HFFc6 (cell line): ENCODE data around the gene BCAT1. TPM values are rescaled to one million over a fixed set of nuclear protein-coding genes. Genes with fewer than 3 reads are reported as not detected.
"Not testable (repeated sequence)": the region's sequence is repeated elsewhere in the genome, so short reads cannot be mapped to it uniquely, and the experiment has no call there.

ENCODE experiments used
- DNase-seq: peaks from one replicate; pipeline ENCODE4 v3.0.0-alpha.2; 2018
- H3K27ac Mint-ChIP-seq: 2 replicates; pipeline ENCODE4 v1.8.0; 2020; ENCODE audit warnings: mild to moderate bottlenecking, mixed read lengths
- H3K27me3 Mint-ChIP-seq: 2 replicates; pipeline ENCODE4 v1.8.0; 2021; ENCODE audit warnings: mild to moderate bottlenecking, moderate library complexity, mixed read lengths; ENCODE audit not compliant: insufficient read depth
- H3K36me3 Mint-ChIP-seq: 2 replicates; pipeline ENCODE4 v1.8.0; 2021; ENCODE audit warnings: low read depth, mixed read lengths
- H3K4me1 Mint-ChIP-seq: 2 replicates; pipeline ENCODE4 v1.8.0; 2020; ENCODE audit warnings: low read depth, mixed read lengths
- H3K4me3 Mint-ChIP-seq: 2 replicates; pipeline ENCODE4 v1.8.0; 2020; ENCODE audit warnings: mild to moderate bottlenecking, moderate library complexity, mixed read lengths
- H3K9me3 Mint-ChIP-seq: 2 replicates; pipeline ENCODE4 v1.8.0; 2020; ENCODE audit warnings: mild to moderate bottlenecking, mixed read lengths
- total RNA-seq, 6 experiments: library from RNA; stranded (reverse); fragmentation: NEBNext Ultra II Directional; extraction: Animal tissue kit (Norgen Biotek cat#: 25700); gene quantifications; 2 replicates in 1 of 6; 3 replicates in 5 of 6; pipeline ENCODE4 v1.2.3, GENCODE V29; 2021
- TF ChIP-seq, protein P1 (sequence below): fragments of 200-600 bp; sonication (generic); IDR thresholded peaks from 2 replicates; pipeline ENCODE4 v1.5.0; 2021; ENCODE audit warnings: antibody characterized with exemption, mild to moderate bottlenecking

The BCAT1 gene
- total RNA-seq, 6 experiments from 2014 or later = 156 to 180 (median 173) TPM

DNA sequence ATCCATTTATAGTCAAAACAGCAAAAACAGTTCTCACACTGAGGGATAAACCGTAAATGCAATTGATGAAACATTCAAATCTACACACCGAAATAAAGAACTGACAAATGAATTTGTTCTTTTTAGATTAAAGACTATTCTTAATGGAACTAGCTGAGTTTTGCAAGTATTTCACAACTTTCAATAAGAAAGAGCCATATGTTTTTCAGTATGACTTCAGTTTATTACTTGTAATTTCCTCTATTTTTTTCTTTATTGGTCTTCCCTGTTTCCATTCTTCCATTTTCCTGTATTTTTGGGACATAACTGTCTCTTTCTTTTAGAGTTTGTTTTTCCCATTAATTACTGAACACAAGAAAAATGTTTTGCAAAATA is 4.3 kb downstream of the BCAT1 start:
- H3K4me1 Mint-ChIP-seq = peaks cover 82% of the 10 kb centered on the region
- TF ChIP-seq, protein P1, sequence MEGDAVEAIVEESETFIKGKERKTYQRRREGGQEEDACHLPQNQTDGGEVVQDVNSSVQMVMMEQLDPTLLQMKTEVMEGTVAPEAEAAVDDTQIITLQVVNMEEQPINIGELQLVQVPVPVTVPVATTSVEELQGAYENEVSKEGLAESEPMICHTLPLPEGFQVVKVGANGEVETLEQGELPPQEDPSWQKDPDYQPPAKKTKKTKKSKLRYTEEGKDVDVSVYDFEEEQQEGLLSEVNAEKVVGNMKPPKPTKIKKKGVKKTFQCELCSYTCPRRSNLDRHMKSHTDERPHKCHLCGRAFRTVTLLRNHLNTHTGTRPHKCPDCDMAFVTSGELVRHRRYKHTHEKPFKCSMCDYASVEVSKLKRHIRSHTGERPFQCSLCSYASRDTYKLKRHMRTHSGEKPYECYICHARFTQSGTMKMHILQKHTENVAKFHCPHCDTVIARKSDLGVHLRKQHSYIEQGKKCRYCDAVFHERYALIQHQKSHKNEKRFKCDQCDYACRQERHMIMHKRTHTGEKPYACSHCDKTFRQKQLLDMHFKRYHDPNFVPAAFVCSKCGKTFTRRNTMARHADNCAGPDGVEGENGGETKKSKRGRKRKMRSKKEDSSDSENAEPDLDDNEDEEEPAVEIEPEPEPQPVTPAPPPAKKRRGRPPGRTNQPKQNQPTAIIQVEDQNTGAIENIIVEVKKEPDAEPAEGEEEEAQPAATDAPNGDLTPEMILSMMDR = no peak
- peak overlapping the region; percentile 52 for H3K27ac Mint-ChIP-seq
- no peak overlapping the region; the same call in 1 of the 2 replicates for H3K4me3 Mint-ChIP-seq
- no peaks in the 10 kb centered on the region for H3K9me3 Mint-ChIP-seq
- H3K27me3 Mint-ChIP-seq = no peaks in the 10 kb centered on the region
- no peak for DNase-seq
- peaks cover 47% of the 10 kb centered on the region for H3K36me3 Mint-ChIP-seq

DNA sequence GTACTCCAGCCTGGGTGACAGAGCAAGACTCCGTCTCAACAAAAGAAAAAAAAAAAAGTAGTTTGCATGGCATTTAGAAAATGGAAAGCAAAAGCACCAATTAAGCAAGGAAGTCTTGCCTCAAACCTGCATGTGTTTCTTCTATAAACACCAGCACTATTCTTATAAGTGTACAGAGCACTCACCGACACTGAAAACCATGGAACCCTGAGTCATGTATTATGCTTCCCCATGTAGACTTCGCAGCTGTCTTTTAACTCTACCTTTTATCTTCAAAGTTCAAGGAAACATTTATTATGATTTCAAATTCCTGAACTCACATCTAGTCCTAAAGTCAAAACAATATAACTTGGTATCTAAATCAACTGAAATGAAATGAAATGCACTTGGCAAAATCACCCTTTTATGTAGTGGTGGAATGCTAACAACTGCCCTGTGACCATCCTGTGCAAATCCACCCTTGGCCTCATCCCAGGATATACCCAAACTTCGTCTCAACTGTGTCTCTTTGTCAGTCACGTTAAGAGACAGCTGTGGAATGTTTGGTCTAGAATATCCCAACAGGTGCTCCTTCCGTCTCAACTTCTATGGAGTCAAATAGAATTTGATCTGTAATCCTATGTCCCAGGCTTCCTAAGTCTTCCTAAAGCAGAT is 4.8 kb downstream of the BCAT1 start:
- Mint-ChIP-seq H3K36me3 (peaks cover 47% of the 10 kb centered on the region), H3K9me3 (no peaks in the 10 kb centered on the region), H3K27ac (peak overlapping the region; percentile 52), H3K27me3 (no peaks in the 10 kb centered on the region), H3K4me1 (peaks cover 76% of the 10 kb centered on the region), H3K4me3 (peak overlapping the region; percentile 47)
- DNase-seq = no peak
- TF ChIP-seq, protein P1 = no peak

DNA sequence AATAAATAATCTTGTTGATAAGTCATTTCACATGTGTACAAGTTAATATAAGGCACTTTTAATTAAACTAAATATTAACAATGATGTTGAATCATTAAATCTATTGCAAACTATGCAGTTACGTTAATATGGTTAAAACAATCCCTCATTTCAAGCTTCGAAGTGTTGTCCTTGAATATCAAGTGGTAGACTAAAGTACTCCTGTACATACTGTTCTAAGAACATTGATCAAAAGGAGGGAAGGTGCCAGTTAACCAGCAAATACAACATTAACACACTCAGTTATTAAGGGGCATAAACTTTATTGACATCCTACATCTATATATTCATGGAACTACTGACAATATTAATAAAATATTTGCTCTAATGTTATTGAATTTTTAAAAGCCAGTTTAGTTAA is 8.7 kb downstream of the BCAT1 start:
- peaks cover 49% of the 10 kb centered on the region for H3K4me1 Mint-ChIP-seq
- H3K27ac Mint-ChIP-seq = no peak overlapping the region
- H3K9me3 Mint-ChIP-seq = no peaks in the 10 kb centered on the region

DNA sequence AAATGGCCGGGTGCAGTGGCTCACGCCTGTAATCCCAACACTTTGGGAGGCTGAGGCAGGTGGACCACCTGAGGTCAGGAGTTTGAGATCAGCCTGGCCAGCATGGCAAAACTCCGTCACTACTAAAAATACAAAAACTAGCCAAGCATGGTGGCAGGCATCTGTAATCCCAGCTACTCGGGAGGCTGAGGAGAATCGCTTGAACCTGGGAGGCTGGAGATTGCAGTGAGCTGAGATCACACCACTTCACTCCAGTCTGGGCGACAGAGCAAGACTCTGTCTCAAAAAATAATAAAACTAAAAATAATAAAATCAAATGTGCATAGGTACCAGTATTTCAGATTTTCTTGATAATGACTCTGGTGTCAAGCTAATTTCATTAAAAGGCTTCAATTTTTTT is 9.3 kb downstream of the BCAT1 start:
- H3K9me3 Mint-ChIP-seq, H3K4me3 Mint-ChIP-seq, DNase-seq, H3K27me3 Mint-ChIP-seq, H3K27ac Mint-ChIP-seq: not testable (repeated sequence)
- Mint-ChIP-seq H3K4me1 (peaks cover 43% of the 10 kb centered on the region), H3K36me3 (peaks cover 21% of the 10 kb centered on the region)

More for the DNA sequence above, 8.7 kb downstream of the BCAT1 start:
- Mint-ChIP-seq H3K4me3 (no peak overlapping the region), H3K27me3 (no peaks in the 10 kb centered on the region), H3K36me3 (peaks cover 21% of the 10 kb centered on the region)
- TF ChIP-seq, protein P1 = no peak
- no peak for DNase-seq

DNA sequence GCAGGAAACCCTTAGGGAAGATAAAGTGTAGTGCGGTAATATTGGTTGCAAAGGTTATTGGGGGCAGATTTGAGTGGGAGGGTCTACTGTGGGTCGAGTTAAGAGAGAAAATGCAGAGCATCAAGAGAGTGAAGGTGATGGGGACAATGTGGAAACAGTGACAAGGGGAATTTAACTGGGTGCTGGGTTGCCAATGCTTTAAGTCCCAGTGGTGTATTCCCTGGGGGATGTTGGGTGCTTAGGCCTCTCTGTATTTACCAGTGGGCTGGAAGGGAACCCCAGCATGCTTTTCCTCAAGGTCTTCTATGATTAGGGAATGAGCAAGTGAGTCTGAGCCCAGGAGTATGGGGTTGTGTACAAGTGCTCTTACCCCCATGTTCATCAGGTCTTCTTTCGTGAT is 10.6 kb downstream of the BCAT1 start:
- Mint-ChIP-seq H3K27ac (no peak overlapping the region), H3K36me3 (peaks cover 32% of the 10 kb centered on the region)
- no peak for DNase-seq

More for the DNA sequence above, 10.6 kb downstream of the BCAT1 start:
- TF ChIP-seq, protein P1 = no peak
- peaks cover 41% of the 10 kb centered on the region for H3K4me1 Mint-ChIP-seq
- H3K4me3 Mint-ChIP-seq = no peak overlapping the region
- no peaks in the 10 kb centered on the region for H3K9me3 Mint-ChIP-seq
- H3K27me3 Mint-ChIP-seq = peaks cover 2% of the 10 kb centered on the region; the same call in 1 of the 2 replicates
